PFSK-1 (cell line): Measurements from ENCODE around the gene TAF4B.

ENCODE experiments used
- POLR2AphosphoS5 ChIP-seq: IDR thresholded peaks from 2 replicates; pipeline ENCODE4 v1.6.1; 2012; ENCODE audit warnings: low read depth, mild to moderate bottlenecking, control low read depth, low read length, moderate library complexity
- SIN3A ChIP-seq: IDR thresholded peaks from 2 replicates; pipeline ENCODE4 v1.6.1; 2012; ENCODE audit warnings: mild to moderate bottlenecking, low read length, moderate library complexity, borderline replicate concordance; ENCODE audit not compliant: insufficient read depth

DNA sequence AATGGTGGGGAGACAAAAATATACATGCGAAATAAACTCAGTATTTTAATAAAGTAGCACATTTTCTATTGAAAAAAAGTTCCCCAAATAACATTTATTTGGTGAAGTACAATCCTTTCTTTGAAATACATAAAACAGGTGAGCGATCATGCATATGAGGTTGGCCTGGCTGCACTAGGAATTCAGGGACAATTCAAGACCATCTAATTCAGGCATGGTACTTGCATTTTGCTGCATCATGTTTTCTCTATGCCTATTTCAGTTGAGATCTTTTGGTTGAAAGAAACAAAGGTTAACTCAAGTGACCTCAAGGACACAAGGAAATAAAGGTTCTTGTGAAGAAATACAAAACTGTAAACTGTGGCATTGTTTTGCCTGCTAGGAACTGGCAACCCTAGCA, 19.8 kb upstream of the TAF4B start:
- TF ChIP-seq SIN3A = no peak
- TF ChIP-seq POLR2AphosphoS5 = no peak
